ENCODE measurements around the gene BMP8A. TPM values are rescaled to one million over a fixed set of nuclear protein-coding genes. Genes with fewer than 3 reads are reported as not detected.

The BMP8A gene
- polyA plus RNA-seq, 1 donor from 2014 or later: not detected

- Histone ChIP-seq H3K27ac (ENCODE audit: low read length) (no peak overlapping the region), H3K79me2 (replicated peaks; ENCODE audit: insufficient read depth, low read length) (no peaks in the 10 kb centered on the region), H3K4me2 (ENCODE audit: low read length) (no peak overlapping the region), H2AFZ (ENCODE audit: low read depth, low read length) (no peak overlapping the region), H4K20me1 (ENCODE audit: insufficient read depth) (no peaks in the 10 kb centered on the region), H3K4me3 (ENCODE audit: low read length) (no peak overlapping the region), H3K9me2 (ENCODE audit: insufficient read depth, low read length) (no peaks in the 10 kb centered on the region), H3K36me3 (ENCODE audit: insufficient read depth, low read length) (peaks cover 36% of the 10 kb centered on the region), H3K9ac (ENCODE audit: low read length) (no peak overlapping the region), H3F3A (ENCODE audit: insufficient read depth, low read length, poor library complexity, severe bottlenecking) (no peaks in the 10 kb centered on the region), H3K9me3 (ENCODE audit: low read length) (no peaks in the 10 kb centered on the region), H3K27me3 (ENCODE audit: insufficient read depth, low read depth, low read length) (peaks cover under 1% of the 10 kb centered on the region)
- TF ChIP-seq MXI1 (conservative IDR thresholded peaks at IDR 0.05; ENCODE audit: poor library complexity, severe bottlenecking): no peak
- TF ChIP-seq POLR2AphosphoS5 (IDR thresholded peaks at IDR 0.05): no peak
- no peak for TF ChIP-seq TAF1 (IDR thresholded peaks at IDR 0.05; ENCODE audit: low read depth)
- no peak for TF ChIP-seq CTCF (IDR thresholded peaks at IDR 0.05; ENCODE audit: poor library complexity, severe bottlenecking)
- no peak for TF ChIP-seq RAD21 (conservative IDR thresholded peaks at IDR 0.05)
- no peak for TF ChIP-seq EP300 (conservative IDR thresholded peaks at IDR 0.05; ENCODE audit: poor library complexity, severe bottlenecking)
- TF ChIP-seq REST (IDR thresholded peaks at IDR 0.05; ENCODE audit: borderline replicate concordance): no peak
- no peak for TF ChIP-seq SMC3 (conservative IDR thresholded peaks at IDR 0.05; ENCODE audit: poor library complexity)
- no peak for TF ChIP-seq EZH2 (IDR thresholded peaks at IDR 0.05; ENCODE audit: borderline replicate concordance, insufficient read depth, low read length, poor library complexity, severe bottlenecking)
Measured at GRCh38 chr1:39485046-39485803, 6.2 kb upstream of the BMP8A start.

- Histone ChIP-seq H3K9me2 (ENCODE audit: insufficient read depth, low read length) (no peaks in the 10 kb centered on the region), H3K4me2 (ENCODE audit: low read length) (no peak overlapping the region), H3F3A (ENCODE audit: insufficient read depth, low read length, poor library complexity, severe bottlenecking) (no peaks in the 10 kb centered on the region), H3K27me3 (ENCODE audit: insufficient read depth, low read depth, low read length) (peaks cover 22% of the 10 kb centered on the region), H3K27ac (ENCODE audit: low read length) (no peak overlapping the region), H2AFZ (ENCODE audit: low read depth, low read length) (no peak overlapping the region), H3K9ac (ENCODE audit: low read length) (no peak overlapping the region), H3K36me3 (ENCODE audit: insufficient read depth, low read length) (peaks cover 23% of the 10 kb centered on the region), H4K20me1 (ENCODE audit: insufficient read depth) (no peaks in the 10 kb centered on the region), H3K79me2 (replicated peaks; ENCODE audit: insufficient read depth, low read length) (no peaks in the 10 kb centered on the region), H3K4me3 (ENCODE audit: low read length) (no peak overlapping the region), H3K9me3 (ENCODE audit: low read length) (no peaks in the 10 kb centered on the region)
- TF ChIP-seq TAF1 (IDR thresholded peaks at IDR 0.05; ENCODE audit: low read depth) (no peak), RAD21 (conservative IDR thresholded peaks at IDR 0.05) (no peak), SMC3 (conservative IDR thresholded peaks at IDR 0.05; ENCODE audit: poor library complexity) (no peak), POLR2AphosphoS5 (IDR thresholded peaks at IDR 0.05) (no peak), MXI1 (conservative IDR thresholded peaks at IDR 0.05; ENCODE audit: poor library complexity, severe bottlenecking) (no peak), EZH2 (IDR thresholded peaks at IDR 0.05; ENCODE audit: borderline replicate concordance, insufficient read depth, low read length, poor library complexity, severe bottlenecking) (no peak), CTCF (IDR thresholded peaks at IDR 0.05; ENCODE audit: poor library complexity, severe bottlenecking) (no peak), REST (IDR thresholded peaks at IDR 0.05; ENCODE audit: borderline replicate concordance) (no peak), EP300 (conservative IDR thresholded peaks at IDR 0.05; ENCODE audit: poor library complexity, severe bottlenecking) (no peak)
Measured at GRCh38 chr1:39488012-39488545, 3.4 kb upstream of the BMP8A start.

Data from neural cell (in vitro differentiated cells).